HG02571 (cell line): ENCODE results near the gene MX2.

ENCODE experiments used
- ATAC-seq: cut with Tn5 transposase; IDR thresholded peaks from one replicate; pipeline ENCODE4 v1.9.1; 2021; ENCODE audit warnings: mild to moderate bottlenecking, moderate library complexity; ENCODE audit not compliant: unreplicated experiment

Gene MX2

DNA sequence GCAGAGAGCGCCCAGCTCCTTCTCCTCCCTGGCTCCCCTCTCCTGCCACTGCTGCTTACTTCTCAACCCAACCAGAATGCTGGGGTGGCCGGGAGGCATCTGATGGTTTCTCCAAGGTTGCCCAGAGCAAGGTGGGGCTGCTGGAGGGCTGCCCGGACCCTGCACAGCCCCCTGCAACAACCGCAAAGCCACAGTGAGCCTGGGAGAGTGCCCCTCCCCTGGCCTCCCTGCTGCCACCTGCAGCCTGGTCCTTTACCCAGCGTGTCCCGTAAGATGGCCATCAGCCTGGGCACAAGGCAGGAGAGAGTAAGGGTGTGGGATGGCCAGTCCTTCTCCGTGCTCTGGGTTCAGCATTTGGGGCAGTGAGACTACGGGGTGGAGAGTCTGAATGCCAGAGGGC lies 17.0 kb downstream of the MX2 start:
- no peak for ATAC-seq

DNA sequence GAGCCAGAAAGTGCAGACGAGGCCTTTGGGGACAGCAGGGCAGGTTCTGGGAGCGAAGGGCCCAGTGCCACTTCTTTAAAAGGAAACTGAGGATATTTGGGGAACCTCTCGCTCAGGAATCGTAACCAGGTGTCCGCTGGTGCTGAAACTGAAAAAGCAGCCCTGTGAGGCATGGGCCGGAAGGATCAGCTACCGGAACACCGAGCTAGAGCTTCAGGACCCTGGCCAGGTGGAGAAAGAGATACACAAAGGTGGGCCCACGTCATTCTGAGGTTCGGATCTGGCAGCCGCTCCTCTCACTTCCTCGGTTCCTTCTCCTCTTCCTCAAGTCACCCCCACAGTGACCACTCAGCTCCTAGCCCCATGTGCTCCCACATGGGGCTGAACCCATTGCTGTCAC lies 18.1 kb downstream of the MX2 start:
- ATAC-seq = no peak

DNA sequence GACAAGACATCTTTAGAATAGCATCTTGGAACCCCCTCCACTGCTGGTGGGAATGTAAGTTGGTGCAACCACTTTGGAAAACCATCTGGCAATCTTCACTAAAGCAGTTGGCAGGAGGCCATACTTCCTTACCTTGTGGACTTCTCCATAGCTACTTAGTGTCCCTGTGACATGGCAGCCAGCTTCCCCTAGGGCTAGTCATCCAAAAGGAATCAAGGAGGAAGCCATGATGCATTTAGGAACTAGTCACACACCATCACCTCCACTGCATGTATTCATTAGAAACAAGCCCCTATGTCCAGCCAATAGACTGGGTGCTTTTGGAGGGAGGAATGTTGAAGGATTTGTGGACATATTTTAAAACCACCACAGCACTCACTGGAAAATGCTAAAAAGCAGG lies 19.9 kb downstream of the MX2 start:
- no peak for ATAC-seq

DNA sequence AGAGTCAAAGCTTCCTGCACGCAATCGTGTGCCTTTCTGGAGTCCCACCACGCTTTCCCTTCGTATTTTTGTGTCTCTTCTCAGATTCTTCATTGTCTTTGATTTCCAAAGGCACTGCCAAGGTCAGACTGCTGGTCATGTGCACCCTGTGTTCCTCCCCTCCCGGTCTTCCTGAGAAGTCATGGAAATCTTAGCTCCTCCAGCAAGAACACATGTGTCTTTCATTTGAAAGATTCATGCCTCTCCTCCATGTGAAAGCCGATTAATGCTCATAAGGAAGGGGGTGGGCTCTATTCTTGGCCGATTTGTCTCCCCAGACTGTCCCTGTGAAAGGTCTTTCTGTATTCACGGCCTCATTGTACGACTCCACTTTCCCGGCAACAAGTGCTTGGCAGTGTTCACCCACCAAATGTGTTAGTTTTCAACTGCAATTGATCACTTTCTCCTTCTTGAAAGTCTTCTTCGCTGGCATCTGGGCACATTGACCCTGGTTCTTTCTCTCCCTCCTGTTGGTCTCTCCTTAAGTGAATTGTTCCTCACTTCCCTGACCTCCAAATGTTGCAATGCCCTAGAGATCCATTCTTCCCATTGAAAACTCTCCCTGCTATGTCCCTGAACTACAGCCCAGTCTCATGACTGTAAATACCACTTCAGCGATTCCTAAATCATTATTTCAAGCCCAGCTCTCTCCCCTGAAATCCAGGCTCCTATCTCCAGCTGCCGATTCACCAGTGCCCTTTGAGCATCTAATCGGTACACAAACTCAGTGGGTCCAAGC lies 25.4 kb downstream of the MX2 start:
- ATAC-seq = no peak

DNA sequence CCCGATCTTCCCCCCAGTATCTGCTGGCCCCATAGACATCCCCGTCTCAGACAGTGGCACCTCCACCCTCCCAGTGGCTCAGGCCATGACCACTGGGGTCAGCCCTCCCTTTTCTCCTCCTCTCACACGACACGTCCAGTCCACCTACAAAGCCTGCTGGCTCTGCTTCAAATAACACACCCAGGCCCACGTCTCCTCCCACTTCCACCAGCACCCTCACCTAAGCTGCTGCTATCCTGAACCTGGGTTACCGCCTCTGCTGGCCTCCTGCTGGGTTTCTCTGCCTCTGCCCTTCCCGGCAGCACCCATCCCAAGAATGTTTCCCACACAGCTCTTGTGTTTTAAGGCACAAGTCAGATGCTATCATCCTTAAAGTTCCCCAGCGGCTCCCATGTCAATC lies 26.0 kb downstream of the MX2 start:
- no peak for ATAC-seq

DNA sequence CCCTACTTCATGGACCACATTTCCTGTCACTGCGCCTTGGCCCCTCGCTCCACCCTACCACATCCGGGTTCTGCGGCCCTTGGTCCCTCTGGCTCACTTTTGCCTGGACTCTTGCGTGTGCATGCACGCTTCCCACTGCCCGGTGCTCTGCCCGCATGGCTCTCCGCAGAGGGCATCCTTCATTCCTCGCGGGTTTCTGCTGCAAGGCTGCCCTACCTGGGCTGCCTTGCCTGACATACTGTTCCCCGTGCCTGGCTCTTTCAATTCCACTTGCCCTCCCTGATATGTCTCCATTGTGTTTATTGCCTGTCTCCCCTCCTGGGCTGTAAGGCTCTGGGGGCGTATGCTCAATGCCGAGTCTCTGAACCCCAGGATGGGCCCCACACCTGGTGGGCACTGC lies 26.4 kb downstream of the MX2 start:
- ATAC-seq = no peak

DNA sequence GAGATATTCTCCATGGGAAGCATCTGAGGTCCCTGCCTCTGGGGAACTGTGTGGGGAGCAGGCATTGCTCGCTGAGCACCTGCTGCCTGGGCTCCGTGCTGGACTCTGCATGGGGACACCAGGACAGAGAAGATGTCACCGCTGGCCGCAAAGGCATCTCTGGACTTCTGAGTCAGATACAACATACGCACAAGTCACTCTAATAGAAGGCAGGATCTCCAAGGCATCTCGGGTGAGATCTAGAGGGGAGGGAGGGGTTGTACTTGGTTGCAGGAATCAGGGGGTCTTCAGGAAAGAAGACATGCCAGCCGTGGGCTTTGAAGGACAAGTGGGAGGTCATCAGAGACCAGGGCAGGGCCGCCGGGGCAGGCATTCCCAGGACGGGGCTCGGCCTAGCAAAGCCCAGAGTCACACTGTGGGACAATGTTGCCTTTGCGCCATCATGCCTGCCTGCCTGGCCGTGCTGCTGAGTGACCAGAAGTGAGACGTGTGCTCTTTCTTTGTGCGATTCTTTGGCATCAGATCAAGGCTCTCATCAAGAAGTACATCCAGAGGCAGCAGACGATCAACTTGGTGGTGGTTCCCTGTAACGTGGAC lies 28.3 kb downstream of the MX2 start:
- ATAC-seq = no peak

DNA sequence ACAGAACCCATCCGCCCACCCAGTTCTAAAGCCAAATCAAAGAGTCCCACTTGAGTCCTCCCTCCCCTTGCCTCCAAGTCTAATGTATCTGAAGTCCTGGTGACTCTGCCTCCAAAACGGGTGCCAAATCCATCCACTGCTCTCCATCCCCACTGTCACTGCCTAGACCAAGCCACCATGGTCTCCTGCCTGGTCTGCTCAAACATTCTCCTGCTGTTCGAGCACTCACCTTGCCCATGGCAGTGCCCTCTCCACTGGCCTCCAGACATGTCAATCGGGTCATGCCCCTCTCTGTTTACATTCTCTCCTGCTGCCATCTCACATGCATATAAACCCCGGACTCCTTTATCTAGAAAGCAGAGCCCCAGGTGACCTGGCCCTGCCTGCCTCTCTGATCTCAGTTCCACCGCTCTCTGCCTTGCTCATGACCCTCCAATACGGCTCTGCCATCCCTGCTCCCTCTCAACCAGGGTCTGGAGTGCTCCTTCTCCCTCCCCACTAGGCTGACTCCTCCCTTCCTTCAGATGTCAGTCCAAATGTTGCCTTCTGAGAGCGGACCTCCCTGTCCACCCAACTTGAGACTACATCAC lies 32.1 kb downstream of the MX2 start:
- ATAC-seq = no peak

DNA sequence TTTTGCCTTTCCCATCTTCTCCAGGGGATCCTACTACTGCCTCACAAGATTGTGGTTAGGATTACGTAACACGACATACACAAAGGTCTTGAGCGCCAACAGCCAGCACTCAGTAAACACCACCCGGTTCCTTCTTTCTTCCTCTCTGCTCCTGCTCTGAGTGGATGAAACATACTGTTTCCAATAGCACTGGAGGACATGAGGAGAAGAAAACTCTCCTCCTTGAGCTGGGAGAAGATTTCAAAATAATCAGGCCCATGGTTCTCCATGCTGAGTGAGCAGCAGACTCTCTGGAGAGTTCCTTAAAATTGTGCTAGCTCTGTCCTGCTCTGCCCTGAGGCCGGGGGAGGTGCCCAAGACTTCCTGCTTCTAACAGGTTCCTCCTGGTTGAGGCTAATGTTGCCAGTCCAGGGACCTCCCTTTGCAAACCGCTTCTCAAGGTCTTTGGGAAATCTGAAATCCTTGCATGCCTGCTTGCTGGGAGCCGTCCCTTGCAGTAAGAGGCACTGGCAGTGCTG lies 34.8 kb downstream of the MX2 start:
- no peak for ATAC-seq

DNA sequence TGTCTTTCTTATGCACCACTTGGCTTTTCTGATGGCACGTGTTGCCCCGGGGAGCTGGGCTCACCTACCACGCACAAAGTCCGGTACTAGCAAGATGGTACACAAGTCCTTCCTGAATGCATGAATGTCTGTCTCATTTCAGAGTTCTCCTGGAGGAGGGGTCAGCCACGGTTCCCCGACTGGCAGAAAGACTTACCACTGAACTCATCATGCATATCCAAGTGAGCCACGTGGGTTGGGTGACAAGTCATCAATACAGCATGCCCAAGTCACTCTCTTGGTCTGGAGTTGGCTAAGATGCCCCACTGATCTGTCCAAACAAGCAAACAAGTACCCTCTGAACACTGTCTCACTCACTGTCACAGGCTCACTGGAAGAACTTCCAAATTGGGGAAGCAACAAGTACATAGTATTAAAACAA lies 35.7 kb downstream of the MX2 start:
- no peak for ATAC-seq

DNA sequence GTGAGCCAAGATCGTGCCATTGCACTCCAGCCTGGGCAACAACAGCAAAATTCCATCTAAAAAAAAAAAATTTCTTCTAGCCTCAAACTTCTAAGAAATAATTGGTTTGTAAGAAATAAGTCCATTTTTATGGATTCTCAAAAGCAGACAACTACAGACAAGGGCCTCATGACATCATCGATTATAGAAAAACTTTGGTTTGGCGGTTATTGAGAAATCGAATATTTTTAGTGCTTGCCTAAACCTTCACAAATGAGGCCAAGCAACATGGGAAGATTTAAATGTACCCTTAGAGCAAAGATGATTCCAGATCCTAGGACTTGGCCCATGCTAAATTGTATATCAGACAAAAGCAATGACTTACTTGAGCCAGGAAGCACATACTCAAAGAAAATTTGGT lies 36.4 kb downstream of the MX2 start:
- no peak for ATAC-seq

DNA sequence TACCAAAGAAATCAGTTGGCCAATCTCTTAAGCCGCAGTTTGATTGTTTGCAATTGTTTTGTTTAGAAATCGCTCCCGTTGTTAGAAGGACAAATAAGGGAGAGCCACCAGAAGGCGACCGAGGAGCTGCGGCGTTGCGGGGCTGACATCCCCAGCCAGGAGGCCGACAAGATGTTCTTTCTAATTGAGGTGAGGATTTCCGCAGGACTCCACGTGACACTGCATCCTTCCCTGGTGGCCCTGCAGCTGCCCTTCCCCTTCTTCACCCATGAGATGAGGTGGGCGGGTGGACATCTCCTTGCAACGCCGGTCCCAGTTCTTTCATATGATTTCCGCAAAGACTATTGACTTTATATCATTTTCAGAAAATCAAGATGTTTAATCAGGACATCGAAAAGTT lies 37.0 kb downstream of the MX2 start:
- ATAC-seq = no peak

DNA sequence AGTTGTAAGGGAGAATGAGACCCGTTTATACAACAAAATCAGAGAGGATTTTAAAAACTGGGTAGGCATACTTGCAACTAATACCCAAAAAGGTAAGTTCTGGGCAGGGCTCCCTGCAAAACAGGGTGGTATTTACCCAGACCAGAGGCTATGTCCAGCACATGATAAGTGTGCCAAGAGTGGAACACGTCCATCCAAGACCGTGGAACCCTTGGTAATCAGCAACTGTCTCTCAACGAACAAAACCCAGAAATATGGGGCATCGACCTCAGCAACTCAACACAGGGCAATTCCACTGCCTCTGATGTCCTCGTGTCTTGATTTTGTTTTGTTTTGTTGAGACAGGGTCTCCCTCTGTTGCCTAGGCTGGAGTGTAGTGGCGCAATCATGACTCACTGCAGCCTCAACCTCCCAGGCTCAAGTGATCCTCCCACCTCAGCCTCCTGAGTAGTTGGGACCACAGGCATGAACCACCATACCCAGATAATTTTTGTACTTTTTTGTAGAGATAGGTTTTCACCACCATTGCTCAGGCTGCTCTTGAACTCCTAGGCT lies 37.5 kb downstream of the MX2 start:
- no peak for ATAC-seq

DNA sequence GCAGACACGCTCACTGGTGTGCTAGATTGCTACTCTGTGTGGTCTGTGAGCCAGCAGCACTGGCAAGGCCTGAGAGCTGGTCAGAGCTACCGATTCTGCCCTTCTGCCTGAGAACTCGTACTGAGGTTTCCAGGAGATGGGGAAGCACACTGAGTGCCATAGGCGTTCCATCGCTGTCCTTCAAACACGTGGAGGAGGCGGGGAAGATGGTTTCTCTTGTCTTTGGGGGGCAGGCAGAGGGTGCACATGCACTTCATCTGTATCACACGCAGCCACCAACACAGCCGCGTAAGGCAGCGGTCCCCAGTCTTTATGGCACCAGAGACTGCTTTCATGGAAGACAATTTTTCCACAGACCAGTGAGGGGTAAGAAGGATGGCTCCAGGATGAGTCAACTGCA lies 40.4 kb downstream of the MX2 start:
- ATAC-seq = no peak

DNA sequence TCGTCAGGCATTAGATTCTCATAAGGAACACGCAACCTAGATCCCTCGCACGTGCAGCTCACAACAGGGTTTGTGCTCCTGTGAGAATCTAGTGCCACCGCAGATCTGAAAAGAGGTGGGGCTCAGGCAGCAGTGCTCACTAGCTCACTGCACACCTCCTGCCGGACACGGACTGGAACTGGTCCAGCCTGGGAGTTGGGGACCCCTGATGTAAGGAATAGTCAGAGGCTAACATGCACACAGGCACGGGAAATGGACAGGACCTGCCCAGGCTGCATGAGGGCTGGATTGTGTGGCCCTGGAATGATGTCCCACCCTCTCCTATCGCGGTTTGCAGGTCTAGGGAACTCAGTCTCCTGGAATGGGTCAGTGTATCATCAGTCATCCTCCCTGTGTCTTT lies 41.0 kb downstream of the MX2 start:
- ATAC-seq = no peak

DNA sequence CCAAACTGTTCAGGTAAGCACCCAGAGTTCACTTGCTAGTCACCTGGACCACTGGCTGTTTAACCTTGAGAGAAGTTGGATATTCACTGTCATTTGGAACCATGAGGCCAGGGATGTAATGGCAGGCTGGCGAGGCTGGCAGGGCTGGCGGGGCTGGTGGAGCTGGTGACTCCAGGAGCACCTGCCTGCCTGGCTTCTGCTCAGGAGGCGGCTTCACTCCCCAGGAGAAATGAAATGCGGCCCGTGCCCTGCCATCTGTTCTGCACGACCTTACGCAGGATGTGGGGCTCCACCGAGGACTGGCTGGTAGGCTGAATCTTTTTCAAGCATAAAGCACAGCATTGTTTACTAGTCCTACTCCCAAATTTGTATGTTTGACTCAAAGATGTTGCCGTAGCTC lies 41.5 kb downstream of the MX2 start:
- no peak for ATAC-seq

DNA sequence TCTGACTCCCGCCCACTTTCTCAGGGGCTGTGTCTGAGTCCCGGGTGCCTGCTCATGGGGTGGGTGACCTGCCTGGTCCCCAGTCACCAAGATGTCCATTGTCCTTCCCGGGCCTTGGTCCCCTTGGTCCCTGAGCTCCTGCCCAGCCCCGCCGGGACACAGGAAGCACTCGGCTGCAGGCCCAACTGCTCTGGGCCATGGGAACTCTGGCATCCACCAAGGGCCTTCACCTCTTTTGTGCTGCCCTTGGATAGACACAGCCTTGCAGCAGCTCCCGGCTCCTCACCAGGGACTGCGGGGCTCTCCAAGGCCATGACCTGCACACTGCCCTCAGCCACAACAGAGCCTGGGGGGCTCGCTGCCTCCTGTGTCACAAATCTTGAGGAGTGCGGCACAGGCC lies 42.1 kb downstream of the MX2 start:
- ATAC-seq = no peak

DNA sequence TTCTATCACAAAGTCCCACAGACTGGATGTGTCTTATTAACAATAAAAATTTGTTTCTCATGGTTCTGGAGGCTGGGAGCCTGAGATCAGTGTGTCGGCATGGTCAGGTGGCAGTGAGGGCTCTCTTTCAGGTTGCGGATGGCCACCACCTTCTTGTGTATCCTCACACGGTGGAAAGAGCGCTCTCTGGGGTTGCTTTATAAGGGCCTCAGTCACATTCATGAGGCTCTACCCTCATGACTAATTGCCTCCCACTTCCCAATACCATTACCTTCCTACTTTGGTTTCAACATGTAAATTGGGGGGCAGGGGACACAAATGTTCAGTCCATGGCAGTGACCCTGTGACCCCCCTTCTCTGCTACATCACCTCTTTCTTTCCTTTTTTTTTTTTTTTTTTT lies 43.5 kb downstream of the MX2 start:
- no peak for ATAC-seq

DNA sequence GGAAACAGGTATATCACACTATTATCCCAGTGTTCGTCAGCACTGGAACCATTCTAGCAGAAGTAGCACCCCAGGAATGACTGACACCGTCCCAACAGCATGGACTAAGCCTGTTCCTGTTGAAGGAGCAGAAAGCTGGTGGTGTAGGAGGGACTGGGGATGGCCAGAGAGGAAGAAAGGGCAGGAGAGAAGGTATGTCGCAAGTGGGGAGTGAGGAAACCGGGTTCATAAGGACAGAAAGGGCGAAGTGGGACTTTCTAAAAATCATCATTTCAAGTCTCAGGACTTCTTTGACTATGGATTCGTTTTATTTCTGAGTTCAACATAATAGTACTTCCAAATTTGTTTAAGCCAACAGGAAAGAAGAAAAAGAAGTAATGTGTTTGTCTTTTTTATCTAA lies 44.5 kb downstream of the MX2 start:
- ATAC-seq = no peak

DNA sequence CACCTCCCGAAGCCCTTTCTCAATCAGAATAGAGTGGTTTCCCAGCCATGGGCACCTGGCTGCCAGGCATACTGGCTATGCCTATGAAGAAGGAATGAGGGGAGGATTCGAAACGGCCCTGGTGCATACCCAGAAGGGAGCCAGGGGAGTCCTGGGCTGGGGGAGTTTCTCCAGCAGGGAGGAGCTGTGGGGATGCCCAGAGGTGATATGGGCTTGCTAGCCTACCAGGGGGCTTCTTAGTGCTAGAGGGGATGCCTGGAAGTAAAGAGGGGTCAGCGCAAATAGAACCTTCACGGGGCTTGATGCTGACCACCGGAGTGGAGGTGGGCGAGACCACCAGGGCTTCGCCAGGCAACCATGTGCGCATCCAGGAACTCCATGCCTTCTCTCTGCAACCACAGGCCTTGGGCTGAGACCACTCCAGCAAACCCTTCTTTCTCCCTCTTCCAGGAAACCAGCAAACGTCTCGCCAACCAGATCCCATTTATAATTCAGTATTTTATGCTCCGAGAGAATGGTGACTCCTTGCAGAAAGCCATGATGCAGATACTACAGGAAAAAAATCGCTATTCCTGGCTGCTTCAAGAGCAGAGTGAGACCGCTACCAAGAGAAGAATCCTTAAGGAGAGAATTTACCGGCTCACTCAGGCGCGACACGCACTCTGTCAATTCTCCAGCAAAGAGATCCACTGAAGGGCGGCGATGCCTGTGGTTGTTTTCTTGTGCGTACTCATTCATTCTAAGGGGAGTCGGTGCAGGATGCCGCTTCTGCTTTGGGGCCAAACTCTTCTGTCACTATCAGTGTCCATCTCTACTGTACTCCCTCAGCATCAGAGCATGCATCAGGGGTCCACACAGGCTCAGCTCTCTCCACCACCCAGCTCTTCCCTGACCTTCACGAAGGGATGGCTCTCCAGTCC lies 46.0 kb downstream of the MX2 start:
- ATAC-seq = no peak

DNA sequence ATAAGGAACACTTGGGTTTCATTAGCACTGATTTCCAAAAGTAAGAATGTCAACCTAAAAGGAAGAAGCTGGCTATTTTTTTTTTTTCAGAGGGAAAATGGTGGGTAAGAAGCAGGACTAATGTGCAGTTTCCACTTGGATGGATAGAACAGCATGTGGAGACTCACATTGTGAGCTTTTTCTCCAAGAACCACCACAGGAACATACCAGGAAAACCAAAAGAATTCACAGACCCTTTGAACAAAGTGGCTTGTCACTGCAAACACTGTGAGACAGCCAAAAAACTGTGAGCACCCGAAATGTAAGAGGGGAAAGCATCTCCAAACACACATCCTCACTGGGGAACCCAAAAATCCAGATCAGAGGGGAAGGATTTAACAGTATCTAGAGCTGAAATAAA lies 48.5 kb downstream of the MX2 start:
- ATAC-seq = no peak
